RWPE2 (cell line): Measurements from ENCODE around the gene PCNA.
A peak's percentile ranks its signal among the peaks of the same experiment; 100 is the strongest.
"Not testable (repeated sequence)": the region's sequence is repeated elsewhere in the genome, so short reads cannot be mapped to it uniquely, and the experiment has no call there.

Experiments used
- ATAC-seq: fragments of 200-7000 bp; cut with Tn5 transposase; 3 replicates; pipeline ENCODE4 v1.9.1; 2021; ENCODE audit warnings: low read depth
- DNase-seq: peaks from one replicate; pipeline ENCODE4 v3.0.0-alpha.2; 2020; ENCODE audit warnings: low spot score
- H3K27ac ChIP-seq: fragments of 450-650 bp; 2 replicates; pipeline ENCODE4 v1.5.1; 2017; ENCODE audit warnings: mild to moderate bottlenecking; ENCODE audit not compliant: poor library complexity, severe bottlenecking
- H3K27me3 ChIP-seq: fragments of 250-450 bp; sonication (Bioruptor Pico); 2 replicates; pipeline ENCODE4 v1.5.1; 2021; ENCODE audit warnings: mild to moderate bottlenecking, moderate library complexity; ENCODE audit not compliant: insufficient read depth, poor library complexity, severe bottlenecking
- H3K36me3 ChIP-seq: fragments of 250-450 bp; sonication (Bioruptor Pico); 2 replicates; pipeline ENCODE4 v1.5.1; 2020; ENCODE audit warnings: low read depth, mild to moderate bottlenecking, moderate library complexity
- H3K4me1 ChIP-seq: fragments of 250-450 bp; sonication (Bioruptor Pico); 2 replicates; pipeline ENCODE4 v1.5.1; 2021; ENCODE audit warnings: mild to moderate bottlenecking, moderate library complexity; ENCODE audit not compliant: insufficient read depth, poor library complexity, severe bottlenecking
- H3K4me3 ChIP-seq: fragments of 250-450 bp; sonication (Bioruptor Pico); 2 replicates; pipeline ENCODE4 v1.5.1; 2021; ENCODE audit warnings: mild to moderate bottlenecking, moderate library complexity; ENCODE audit not compliant: severe bottlenecking
- H3K9me3 ChIP-seq: fragments of 250-450 bp; sonication (Bioruptor Pico); 2 replicates; pipeline ENCODE4 v1.5.1; 2021; ENCODE audit warnings: mild to moderate bottlenecking, moderate library complexity; ENCODE audit not compliant: severe bottlenecking
- TF ChIP-seq, protein P1 (sequence below): fragments of 450-650 bp; IDR thresholded peaks from one replicate; pipeline ENCODE4 v1.5.1; 2017; ENCODE audit warnings: mild to moderate bottlenecking, moderate library complexity; ENCODE audit not compliant: poor library complexity, severe bottlenecking

The PCNA gene

DNA sequence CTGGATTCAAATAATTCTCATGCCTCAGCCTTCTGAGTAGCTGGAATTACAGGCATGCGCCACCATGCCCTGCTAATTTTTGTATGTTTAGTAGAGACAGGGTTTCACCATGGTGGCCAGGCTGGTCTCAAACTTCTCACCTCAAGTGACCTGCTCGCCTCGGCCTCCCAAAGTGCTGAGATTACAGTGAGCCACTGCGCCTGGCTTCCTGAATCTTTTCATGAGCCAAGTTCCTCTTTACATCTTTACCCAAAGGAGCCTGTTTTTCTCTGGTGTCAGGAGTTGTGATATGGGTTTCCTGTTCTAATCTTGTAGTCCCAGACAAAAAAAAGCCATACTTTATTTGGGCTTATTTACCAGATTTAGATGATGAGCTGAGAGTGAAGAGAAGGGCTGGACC lies 34.4 kb downstream of the PCNA start:
- DNase-seq (no peak), ATAC-seq (no peak)
- Histone ChIP-seq H3K9me3 (no peaks in the 10 kb centered on the region), H3K4me1 (no peaks in the 10 kb centered on the region), H3K4me3 (no peak overlapping the region), H3K36me3 (no peaks in the 10 kb centered on the region), H3K27ac (no peak overlapping the region), H3K27me3 (no peaks in the 10 kb centered on the region)
- TF ChIP-seq, protein P1, sequence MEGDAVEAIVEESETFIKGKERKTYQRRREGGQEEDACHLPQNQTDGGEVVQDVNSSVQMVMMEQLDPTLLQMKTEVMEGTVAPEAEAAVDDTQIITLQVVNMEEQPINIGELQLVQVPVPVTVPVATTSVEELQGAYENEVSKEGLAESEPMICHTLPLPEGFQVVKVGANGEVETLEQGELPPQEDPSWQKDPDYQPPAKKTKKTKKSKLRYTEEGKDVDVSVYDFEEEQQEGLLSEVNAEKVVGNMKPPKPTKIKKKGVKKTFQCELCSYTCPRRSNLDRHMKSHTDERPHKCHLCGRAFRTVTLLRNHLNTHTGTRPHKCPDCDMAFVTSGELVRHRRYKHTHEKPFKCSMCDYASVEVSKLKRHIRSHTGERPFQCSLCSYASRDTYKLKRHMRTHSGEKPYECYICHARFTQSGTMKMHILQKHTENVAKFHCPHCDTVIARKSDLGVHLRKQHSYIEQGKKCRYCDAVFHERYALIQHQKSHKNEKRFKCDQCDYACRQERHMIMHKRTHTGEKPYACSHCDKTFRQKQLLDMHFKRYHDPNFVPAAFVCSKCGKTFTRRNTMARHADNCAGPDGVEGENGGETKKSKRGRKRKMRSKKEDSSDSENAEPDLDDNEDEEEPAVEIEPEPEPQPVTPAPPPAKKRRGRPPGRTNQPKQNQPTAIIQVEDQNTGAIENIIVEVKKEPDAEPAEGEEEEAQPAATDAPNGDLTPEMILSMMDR = no peak

DNA sequence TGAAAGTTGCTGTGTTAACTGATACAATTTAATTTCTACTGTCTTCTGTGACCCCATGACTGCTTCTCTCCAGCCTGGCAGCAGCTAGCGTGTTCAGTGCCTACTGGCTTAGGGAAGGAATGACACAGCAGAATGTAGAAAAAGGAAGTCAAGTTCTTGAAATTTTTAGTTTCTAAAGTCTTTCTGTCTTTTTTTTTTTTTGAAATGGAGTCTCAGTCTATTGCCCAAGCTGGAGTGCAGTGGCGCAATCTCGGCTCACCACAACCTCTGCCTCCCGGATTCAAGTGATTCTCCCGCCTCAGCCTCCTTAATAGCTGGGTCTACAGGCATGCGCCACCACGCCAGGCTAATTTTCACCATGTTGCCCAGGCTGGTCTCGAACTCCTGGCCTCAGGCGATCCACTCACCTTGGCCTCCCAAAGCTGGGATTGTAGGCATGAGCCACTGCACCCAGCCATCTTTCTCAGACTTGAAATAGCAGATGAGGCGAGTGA lies 39.3 kb downstream of the PCNA start:
- no peaks in the 10 kb centered on the region for H3K9me3 ChIP-seq
- H3K36me3 ChIP-seq = no peaks in the 10 kb centered on the region
- no peak overlapping the region for H3K4me3 ChIP-seq
- no peaks in the 10 kb centered on the region for H3K27me3 ChIP-seq
- TF ChIP-seq, protein P1 = no peak
- no peaks in the 10 kb centered on the region for H3K4me1 ChIP-seq
- DNase-seq = no peak
- ATAC-seq = no peak
- H3K27ac ChIP-seq = no peak overlapping the region

DNA sequence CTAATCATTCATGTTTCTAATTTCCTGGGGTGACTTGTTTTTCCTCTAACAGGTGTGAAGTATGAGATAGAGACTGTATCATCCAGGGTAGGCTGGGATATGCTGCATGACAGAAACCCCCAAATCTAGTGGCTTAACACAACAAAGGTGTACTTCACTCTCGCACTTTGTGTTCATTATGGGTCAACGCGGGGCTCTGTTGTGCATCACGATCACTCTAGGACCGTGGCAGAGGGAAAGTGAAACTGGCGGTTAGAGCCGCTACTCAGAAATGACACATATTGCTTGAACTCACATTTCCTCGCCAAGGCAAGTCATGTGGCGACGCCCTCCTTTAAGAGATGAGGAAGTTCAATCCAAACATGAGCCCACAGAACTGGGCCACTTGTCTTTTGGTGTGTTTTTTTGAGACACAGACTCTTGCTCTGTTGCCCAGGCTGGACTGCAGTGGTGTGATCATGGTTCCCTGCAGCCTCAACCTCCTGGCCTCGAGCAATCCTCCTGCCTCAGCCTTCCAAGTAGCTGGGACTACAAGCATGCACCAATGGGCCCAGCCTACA lies 41.3 kb downstream of the PCNA start:
- no peaks in the 10 kb centered on the region for H3K27me3 ChIP-seq
- DNase-seq (no peak), ATAC-seq (peak; percentile 82)
- TF ChIP-seq, protein P1 = no peak
- H3K9me3 ChIP-seq = no peaks in the 10 kb centered on the region
- H3K4me1 ChIP-seq = peaks cover 8% of the 10 kb centered on the region
- no peak overlapping the region for H3K27ac ChIP-seq
- H3K4me3 ChIP-seq = peak overlapping the region; percentile 11
- H3K36me3 ChIP-seq = no peaks in the 10 kb centered on the region

DNA sequence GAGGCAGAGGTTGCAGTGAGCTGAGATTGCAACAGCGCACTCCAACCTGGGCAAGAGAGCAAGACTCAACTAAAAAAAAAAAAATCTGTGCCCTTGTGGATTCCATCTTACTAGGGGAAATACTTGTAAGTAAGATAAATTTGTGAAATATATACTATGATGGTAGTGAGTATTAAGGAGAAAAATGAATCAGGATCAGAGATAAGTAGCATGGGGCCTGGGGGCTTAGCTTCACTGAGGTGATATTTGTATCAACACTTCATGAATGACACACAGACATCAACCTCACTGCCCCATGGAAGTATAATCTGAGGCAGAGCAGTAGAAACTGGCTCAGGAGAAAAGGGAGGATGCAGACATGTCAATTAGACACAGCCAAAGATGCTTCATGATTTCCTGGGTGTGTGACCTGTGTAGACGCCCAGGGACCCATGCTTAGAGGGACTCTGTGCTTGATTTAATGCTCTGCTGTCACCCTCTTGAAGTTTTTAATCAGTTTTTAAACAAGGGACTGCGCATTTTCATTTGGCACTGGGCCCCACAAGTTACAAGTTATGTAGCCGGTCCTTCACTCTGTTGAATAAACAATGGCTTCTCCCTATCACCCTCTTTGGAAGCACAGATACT lies 41.9 kb downstream of the PCNA start:
- no peaks in the 10 kb centered on the region for H3K27me3 ChIP-seq
- no peak overlapping the region for H3K27ac ChIP-seq
- H3K4me1 ChIP-seq = peaks cover 14% of the 10 kb centered on the region
- ATAC-seq (no peak), DNase-seq (no peak)
- no peak overlapping the region for H3K4me3 ChIP-seq
- H3K9me3 ChIP-seq = no peaks in the 10 kb centered on the region
- TF ChIP-seq, protein P1 = no peak
- H3K36me3 ChIP-seq = no peaks in the 10 kb centered on the region

DNA sequence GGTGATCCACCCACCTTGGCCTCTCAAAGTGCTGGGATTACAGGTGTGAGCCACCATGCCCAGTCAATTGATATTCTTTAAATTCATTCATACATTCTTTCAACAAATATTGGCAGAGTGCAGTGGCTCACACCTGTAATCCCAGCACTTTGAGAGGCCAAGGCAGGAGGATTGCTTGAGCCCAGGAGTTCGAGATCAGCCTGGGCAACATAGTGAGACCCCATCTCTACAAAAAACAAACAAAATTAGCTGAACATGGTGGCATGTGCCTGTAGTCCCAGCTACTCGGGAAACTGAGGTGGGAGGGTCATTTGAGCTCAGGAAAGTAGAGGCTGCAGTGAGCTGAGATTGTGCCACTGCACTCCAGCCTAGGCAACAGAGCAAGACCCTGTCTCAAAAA lies 42.8 kb downstream of the PCNA start:
- not testable (repeated sequence) for H3K4me3 ChIP-seq, ATAC-seq, H3K9me3 ChIP-seq, H3K27ac ChIP-seq, DNase-seq, H3K27me3 ChIP-seq, H3K36me3 ChIP-seq
- peaks cover 16% of the 10 kb centered on the region for H3K4me1 ChIP-seq
